ENCODE results near the gene PGBD1.

Gene PGBD1

GRCh38 chr6:28281288-28282064, at the start of gene PGBD1:
TSS of gene PGBD1 (plus strand) at chr6:28281572. CDS start at chr6:28283814, 2,242 bp downstream.
- peak; percentile 85 for DNase-seq

GRCh38 chr6:28232785-28233184, 48.6 kb upstream of the PGBD1 start:
- no peak for DNase-seq

DNA sequence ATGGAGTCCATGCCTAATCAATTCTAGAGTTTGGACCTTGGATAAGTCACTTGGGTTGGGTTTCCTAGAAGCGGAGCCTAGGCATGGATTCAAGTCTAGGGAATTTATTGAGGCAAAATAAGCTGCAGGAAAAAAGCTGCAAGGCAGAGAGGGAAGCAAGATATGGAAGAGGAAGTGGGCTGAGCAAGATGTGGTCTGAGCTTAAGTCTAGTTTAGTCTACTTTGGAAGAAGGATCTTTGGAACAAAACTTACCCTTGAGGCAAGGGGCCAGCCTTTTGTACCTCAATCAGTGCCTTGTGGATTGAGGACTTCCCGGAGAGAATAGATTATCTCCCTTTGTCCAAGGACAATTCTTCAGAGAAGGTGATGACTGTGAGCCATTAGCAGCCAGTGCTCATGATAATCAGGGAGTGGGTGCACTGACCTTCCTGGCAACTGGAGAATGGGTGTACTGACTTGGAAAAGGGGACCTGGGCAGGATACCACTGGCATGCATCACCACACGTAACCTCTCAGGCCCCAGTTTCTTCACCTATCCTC, 45.4 kb upstream of the PGBD1 start:
- DNase-seq, result no peak

- no peak for DNase-seq
Observed at GRCh38 chr6:28239636-28240035, 41.7 kb upstream of the PGBD1 start.

GRCh38 chr6:28240471-28240870, 40.9 kb upstream of the PGBD1 start:
- no peak for DNase-seq

GRCh38 chr6:28243946-28244345, 37.4 kb upstream of the PGBD1 start:
- no peak for DNase-seq

DNA sequence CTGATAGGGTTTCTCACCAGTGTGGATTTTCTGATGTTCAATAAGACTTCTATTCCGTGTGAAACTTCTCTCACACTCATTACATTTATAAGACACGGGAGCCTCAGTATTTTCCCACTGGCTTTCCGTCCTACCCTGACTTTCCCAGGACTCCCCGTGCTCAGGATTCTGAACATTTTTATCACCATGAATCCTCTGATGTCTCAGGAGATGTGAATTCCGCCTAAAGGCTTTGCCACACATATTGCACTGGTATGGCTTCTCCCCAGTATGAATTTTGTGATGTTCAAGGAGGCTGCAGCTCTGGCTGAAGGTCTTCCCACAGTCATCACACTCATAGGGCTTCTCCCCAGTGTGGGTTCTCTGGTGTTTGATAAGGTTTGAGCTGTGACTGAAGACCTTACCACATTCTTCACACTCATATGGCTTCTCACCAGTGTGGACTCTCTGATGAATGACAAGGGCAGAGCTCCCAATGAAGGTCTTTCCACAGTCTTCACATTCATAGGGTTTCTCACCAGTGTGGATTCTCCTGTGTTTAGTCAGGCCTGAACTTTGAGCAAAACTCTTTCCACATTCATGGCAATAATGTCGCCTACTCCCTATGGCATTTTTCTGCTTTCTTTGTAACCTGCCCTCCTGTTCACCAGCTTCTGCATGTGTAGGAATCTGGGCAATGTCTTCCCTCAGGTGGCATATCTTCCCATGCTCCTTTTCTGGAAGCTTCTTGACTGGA, 36.0 kb upstream of the PGBD1 start:
- no peak for DNase-seq

DNA sequence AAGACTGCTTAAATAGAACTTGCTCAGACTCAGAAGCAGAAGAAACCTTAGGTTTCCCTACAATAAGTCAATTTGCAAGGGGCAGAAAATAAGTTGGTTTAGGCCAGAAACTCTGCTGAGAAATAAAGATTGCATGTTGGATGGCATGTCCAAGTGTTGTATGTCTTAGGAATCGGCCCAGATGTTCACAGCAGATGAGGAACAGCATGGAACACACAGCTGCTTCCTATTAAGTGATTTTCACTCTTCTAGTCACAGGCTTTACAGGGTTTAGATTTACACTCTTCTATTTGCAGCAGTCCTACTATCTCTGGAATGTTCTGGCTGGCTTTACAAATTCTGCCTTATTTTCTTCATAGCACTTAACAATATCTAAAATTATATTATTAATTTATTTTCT, 32.5 kb upstream of the PGBD1 start:
- no peak for DNase-seq

- DNase-seq, result no peak
Observed at GRCh38 chr6:28250747-28251146, 30.6 kb upstream of the PGBD1 start.

GRCh38 chr6:28251661-28252008, 29.7 kb upstream of the PGBD1 start:
- DNase-seq, result no peak

DNA sequence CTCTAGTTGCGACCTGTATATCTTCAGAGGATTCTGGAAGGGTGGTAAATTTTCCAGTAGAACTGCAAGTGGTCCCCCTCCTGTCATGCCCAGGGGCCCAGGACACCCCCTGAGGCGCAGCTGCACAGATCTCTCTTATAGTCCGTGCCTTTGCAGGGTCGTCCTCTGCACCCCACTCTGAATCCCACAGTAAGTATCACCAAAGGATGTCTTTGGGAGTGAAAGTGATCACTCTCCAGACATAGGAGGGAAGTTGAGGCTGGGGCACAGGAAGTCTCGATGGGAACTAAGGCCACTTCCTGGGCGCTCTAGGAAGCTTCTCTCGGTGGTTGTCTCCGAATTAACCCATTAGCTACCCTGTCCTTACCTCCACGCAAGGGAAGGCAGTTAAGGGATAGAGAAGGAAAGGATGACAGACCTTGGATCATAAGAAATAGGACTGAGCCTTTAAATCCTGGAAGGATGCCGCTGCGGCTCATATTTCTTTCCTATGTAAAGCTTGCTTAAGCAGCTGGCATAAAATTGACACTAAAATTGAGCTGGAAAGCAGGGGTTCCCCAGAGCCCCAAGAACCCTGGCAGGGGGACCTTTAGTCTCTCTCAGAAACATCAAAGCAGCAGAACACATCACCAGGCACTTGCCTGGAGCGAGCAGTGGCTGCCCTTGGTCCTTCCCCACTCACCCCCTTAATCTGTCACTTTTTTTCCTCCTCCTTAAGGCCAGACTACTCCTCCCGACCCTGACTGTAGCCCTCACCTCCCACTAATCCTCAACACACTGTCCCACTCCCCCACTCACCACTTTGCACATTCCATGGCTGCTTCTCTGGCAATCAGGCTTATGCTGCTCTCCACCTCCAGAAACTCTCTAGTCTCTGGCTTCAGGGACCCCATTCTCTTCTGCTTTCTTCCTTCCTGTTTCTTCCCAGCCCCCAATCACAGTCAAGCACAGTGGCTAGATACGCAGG, 29.1 kb upstream of the PGBD1 start, which contains the start of gene ZKSCAN4:
Gene ZKSCAN4 (minus strand): TSS at position 261 of the 967 bp plus-strand sequence. CDS start 289 bp downstream, outside the sequence.
- peak; percentile 76 for DNase-seq

- DNase-seq, result no peak
Observed at GRCh38 chr6:28254121-28254519, 27.3 kb upstream of the PGBD1 start.

- DNase-seq, result no peak
Observed at GRCh38 chr6:28257042-28257441, 24.3 kb upstream of the PGBD1 start.

GRCh38 chr6:28258877-28259777, 22.2 kb upstream of the PGBD1 start, which contains the start of gene NKAPL:
TSS of gene NKAPL (plus strand) at chr6:28259297. CDS start at chr6:28259372, 75 bp downstream.
- DNase-seq, result no peak

DNA sequence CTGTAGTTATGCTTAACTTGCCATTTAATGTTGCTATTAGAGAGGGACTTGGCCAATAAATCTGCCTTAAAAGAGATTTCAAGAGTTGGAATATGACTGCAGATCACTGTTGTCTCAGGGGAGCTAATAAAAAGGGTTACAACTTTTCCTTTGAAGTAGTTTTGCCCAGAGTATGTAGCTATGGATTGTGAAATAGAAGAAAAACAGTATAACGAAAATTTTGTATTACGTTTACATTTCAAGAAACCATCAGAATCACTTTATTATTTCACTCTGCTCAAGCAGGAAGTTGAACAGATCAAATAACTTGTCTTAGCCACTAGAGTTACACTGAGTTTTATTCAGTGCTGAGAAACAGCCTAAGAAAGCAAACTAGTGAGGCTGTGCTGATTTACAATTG, 17.4 kb upstream of the PGBD1 start:
- DNase-seq, result no peak

DNA sequence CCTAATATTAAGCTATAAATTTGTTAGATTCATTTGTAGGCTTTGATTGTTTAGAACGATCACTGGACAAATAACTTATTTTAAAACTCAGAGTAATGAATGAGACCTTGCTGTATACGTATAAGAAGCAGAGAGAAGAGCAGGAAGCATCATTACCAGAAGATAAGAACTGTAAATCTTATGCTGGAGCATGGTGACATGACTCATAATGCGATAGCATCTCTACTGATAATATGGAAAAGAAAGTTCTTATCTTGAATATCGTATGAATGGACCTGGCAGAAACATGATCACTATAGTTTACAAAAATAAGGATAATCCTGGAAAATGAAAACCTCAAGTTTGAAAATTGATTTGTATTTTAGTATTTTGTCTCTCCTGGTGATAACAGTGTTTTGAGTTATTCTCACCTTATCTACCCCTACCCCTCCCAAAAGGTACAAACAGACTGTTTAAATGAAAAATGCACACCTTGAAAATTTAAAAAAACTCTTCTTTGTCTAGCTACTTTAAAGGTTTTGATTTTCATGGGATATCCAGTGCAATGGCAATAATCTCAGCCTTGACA, 16.5 kb upstream of the PGBD1 start:
- no peak for DNase-seq

DNA sequence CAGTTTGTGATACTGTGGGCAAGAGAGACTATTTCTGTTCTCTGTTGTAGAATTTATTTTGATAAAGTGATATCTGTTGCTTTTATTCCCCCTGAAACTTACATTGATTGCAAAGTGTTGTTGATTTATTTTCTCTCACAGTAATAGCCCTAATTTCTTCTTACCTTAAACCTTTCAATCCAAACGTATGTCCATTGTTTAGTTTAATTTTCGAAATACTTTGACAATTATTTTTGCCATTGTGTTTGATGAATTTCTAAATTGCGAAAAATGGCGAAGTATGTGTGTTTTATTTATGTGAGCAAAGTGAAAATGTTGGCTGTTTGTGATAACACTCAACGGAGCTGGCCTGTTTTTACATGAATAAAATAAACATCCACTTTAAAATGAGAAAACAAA, 14.8 kb upstream of the PGBD1 start:
- no peak for DNase-seq

DNA sequence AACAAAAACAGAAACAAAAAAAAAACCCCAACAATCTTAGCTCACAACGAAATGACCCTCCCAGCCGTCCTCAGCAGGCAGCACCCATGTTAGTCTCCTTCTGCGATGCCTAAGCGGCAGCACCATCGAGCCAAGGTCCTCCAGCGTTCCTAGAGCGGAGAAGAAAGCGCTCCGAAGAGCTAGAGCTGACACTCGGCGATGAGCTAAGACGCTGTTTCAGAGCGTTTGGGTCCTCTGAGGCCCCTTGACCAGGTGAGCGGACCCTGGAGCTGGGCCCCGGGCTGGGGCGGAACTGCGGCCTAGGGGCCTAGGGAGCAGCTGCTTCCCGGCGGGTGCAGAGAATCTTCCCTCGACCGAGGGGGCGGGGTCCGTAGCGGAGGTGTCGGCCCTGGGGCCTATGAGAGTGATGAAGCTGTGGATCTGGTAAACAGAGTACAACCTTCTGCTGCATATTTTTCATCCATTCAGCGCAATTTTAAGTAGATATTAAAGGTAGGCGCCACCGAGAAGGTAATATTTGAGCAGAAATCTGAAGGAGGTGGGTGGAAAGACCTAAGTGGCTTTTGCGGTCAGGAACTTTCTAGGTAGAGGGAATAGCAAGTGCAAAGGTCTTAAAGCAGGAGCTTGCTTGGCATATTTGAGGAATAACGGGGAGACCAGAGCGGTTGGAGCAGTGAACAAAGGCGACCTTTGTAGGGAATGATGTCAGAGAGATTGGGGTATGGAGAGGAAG, 14.2 kb upstream of the PGBD1 start, which contains the start of gene ZSCAN26:
Gene ZSCAN26 (plus strand): TSS at position 182 of the 733 bp plus-strand sequence. CDS start 4,777 bp downstream, outside the sequence.
- peak; percentile 90 for DNase-seq

- DNase-seq, result no peak
Observed at GRCh38 chr6:28267695-28268059, 13.7 kb upstream of the PGBD1 start.

DNA sequence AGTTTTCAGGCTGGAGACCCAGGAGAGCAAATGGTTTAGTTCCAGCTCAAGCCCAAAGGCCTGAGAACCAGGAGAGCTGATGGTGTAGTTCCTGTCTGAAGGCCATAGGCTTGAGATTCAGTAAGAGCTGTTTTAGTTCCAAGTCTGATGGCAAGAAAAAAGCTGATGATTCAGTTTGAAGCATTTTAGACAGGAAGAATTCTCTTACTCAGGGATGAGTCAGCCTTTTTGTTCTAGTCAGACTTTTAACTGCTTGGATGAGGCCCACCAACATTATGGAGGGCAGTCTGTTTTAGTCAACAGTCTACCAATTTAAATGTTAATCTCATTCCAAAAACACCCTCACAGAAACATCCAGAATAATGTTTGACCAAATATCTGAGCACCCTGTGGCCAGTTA, 11.9 kb upstream of the PGBD1 start:
- DNase-seq, result no peak
